Hepatocyte (in vitro differentiated cells): ENCODE data around the gene GUCY1A2.

Experiments used
- EZH2 ChIP-seq: fragments of 200-600 bp; sonication (generic); IDR thresholded peaks from 2 replicates; pipeline ENCODE4 v1.6.1; 2016; ENCODE audit warnings: antibody characterized with exemption, mild to moderate bottlenecking, borderline replicate concordance
- EZH2phosphoT487 ChIP-seq: fragments of 200-600 bp; sonication (generic); IDR thresholded peaks from one replicate; pipeline ENCODE4 v1.6.1; 2018; ENCODE audit warnings: antibody characterized with exemption, mild to moderate bottlenecking, low read depth, moderate library complexity; ENCODE audit not compliant: unreplicated experiment, severe bottlenecking
- TF ChIP-seq, protein P1 (sequence below): fragments of 200-600 bp; sonication (generic); IDR thresholded peaks from 2 replicates; pipeline ENCODE4 v1.5.1; 2016; ENCODE audit warnings: antibody characterized with exemption, mild to moderate bottlenecking; ENCODE audit not compliant: poor library complexity

DNA sequence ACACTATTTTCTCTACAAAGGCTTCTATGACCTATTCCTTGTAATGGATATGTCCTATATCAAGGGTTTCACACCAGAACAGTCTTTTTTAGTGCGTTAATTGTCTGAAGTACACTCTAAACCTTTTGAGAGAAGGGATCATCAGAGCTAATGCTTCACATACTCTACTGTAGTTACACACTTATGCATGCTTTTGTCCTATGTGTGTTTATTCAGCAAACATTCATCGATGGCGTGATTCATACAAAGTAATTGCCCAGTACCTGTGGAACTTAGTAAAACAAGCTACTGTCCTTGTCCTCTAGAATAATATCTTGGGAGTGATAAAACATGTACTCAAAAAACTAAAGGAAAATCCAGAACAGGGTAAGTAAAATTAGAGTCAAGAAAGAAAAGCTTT, 139.2 kb downstream of the GUCY1A2 start:
- TF ChIP-seq, protein P1, sequence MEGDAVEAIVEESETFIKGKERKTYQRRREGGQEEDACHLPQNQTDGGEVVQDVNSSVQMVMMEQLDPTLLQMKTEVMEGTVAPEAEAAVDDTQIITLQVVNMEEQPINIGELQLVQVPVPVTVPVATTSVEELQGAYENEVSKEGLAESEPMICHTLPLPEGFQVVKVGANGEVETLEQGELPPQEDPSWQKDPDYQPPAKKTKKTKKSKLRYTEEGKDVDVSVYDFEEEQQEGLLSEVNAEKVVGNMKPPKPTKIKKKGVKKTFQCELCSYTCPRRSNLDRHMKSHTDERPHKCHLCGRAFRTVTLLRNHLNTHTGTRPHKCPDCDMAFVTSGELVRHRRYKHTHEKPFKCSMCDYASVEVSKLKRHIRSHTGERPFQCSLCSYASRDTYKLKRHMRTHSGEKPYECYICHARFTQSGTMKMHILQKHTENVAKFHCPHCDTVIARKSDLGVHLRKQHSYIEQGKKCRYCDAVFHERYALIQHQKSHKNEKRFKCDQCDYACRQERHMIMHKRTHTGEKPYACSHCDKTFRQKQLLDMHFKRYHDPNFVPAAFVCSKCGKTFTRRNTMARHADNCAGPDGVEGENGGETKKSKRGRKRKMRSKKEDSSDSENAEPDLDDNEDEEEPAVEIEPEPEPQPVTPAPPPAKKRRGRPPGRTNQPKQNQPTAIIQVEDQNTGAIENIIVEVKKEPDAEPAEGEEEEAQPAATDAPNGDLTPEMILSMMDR, result no peak
- no peak for TF ChIP-seq EZH2
- TF ChIP-seq EZH2phosphoT487, result no peak
